ENCODE results near the gene AURKB.

- TF ChIP-seq, protein P1, sequence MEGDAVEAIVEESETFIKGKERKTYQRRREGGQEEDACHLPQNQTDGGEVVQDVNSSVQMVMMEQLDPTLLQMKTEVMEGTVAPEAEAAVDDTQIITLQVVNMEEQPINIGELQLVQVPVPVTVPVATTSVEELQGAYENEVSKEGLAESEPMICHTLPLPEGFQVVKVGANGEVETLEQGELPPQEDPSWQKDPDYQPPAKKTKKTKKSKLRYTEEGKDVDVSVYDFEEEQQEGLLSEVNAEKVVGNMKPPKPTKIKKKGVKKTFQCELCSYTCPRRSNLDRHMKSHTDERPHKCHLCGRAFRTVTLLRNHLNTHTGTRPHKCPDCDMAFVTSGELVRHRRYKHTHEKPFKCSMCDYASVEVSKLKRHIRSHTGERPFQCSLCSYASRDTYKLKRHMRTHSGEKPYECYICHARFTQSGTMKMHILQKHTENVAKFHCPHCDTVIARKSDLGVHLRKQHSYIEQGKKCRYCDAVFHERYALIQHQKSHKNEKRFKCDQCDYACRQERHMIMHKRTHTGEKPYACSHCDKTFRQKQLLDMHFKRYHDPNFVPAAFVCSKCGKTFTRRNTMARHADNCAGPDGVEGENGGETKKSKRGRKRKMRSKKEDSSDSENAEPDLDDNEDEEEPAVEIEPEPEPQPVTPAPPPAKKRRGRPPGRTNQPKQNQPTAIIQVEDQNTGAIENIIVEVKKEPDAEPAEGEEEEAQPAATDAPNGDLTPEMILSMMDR (IDR thresholded peaks at IDR 0.05; ENCODE audit: poor library complexity, severe bottlenecking) = no peak
- TF ChIP-seq, protein P2, sequence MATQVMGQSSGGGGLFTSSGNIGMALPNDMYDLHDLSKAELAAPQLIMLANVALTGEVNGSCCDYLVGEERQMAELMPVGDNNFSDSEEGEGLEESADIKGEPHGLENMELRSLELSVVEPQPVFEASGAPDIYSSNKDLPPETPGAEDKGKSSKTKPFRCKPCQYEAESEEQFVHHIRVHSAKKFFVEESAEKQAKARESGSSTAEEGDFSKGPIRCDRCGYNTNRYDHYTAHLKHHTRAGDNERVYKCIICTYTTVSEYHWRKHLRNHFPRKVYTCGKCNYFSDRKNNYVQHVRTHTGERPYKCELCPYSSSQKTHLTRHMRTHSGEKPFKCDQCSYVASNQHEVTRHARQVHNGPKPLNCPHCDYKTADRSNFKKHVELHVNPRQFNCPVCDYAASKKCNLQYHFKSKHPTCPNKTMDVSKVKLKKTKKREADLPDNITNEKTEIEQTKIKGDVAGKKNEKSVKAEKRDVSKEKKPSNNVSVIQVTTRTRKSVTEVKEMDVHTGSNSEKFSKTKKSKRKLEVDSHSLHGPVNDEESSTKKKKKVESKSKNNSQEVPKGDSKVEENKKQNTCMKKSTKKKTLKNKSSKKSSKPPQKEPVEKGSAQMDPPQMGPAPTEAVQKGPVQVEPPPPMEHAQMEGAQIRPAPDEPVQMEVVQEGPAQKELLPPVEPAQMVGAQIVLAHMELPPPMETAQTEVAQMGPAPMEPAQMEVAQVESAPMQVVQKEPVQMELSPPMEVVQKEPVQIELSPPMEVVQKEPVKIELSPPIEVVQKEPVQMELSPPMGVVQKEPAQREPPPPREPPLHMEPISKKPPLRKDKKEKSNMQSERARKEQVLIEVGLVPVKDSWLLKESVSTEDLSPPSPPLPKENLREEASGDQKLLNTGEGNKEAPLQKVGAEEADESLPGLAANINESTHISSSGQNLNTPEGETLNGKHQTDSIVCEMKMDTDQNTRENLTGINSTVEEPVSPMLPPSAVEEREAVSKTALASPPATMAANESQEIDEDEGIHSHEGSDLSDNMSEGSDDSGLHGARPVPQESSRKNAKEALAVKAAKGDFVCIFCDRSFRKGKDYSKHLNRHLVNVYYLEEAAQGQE (IDR thresholded peaks at IDR 0.05; ENCODE audit: borderline replicate concordance) = no peak
Observed at GRCh38 chr17:8162997-8163977, 47.1 kb downstream of the AURKB start.
